ENCODE measurements around the gene RAD18.

The RAD18 gene

DNA sequence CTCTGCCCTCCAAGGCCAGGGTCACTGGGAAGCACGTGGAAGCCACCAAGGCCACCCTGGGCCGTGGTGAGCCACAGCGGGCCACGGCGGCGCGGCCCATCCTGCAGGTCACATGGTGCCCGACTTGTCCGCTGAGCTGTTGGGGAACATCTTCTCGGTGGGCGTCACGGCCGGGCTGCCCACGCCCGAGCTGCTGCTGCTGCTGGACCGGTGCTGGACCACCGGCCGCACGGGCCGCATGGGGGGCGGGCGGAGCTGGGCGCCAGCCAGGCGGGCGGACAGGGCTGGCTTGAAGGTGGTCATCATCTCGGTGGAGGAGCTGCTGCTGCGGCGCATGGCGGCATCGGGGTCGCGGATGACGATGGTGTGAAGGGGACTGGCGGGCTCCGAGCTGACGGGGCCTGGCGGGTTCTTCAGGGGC lies 22.1 kb upstream of the RAD18 start:
- DNase-seq, result no peak

GRCh38 chr3:8984526-8984925 lies 21.3 kb upstream of the RAD18 start:
- no peak for DNase-seq

DNA sequence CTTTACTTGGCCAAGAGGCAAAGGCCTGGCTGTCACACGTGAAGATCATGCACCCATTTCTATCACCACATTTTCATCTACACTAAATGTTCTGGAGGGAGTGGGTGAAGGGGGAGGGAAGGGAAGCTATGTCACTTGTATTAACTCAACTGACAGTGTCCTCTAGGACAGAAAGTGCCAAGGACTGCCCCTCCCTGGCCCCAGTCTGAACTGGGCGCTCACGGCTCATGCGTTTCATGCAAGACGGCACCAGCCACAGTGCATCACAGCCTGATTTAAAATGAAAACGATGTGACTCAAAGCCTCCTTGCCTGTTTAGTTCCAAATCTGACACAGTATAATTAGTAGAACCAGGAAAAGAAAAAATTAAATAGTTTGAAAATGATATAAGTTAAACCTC lies 20.8 kb upstream of the RAD18 start:
- DNase-seq, result no peak

DNA sequence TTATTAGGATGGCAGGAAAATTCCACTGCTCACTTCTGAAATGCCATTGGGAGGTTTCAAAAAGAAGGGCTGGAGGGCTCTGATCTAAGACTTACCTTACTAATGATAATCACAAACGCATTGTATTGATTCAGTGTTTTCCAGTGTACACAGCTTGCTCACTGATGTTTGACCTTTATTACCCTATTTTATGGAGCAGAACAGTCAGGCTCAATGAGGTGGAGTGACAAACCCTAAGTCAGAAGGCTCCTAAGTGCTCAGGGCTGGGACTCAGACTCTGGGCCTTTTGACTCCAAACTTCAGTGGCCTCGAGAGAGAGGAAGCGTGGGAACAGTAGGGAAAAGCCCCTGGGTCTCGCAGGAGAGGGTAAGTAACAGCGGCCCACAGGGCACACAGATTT lies 20.3 kb upstream of the RAD18 start:
- DNase-seq, result no peak

GRCh38 chr3:8983026-8983425 lies 19.8 kb upstream of the RAD18 start:
- no peak for DNase-seq

- no peak for DNase-seq
Observed at GRCh38 chr3:8982509-8982908, 19.2 kb upstream of the RAD18 start.

- DNase-seq, result no peak
Observed at GRCh38 chr3:8981700-8982099, 18.4 kb upstream of the RAD18 start.

DNA sequence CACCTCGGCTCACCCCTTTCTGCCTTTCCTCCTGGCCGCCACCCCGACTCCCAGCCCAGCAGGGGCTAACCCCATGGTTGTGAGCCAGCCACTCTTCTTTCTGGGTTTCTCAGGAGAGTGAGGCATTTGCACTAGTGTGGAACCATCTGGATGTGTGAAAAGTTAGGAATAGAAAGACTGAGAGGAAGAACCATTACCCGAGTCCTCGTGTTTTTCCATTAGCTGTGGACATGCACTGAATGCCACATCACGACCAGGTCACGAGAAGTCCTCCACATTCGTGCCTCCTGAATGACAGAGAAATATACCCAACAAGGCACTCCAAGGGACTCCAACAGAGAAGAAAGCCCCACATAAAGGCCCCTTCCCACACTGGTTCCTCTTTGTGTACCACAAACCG lies 18.0 kb upstream of the RAD18 start:
- no peak for DNase-seq

- no peak for DNase-seq
Observed at GRCh38 chr3:8980756-8981257, 17.5 kb upstream of the RAD18 start.

- DNase-seq, result no peak
Observed at GRCh38 chr3:8979262-8979661, 16.0 kb upstream of the RAD18 start.

DNA sequence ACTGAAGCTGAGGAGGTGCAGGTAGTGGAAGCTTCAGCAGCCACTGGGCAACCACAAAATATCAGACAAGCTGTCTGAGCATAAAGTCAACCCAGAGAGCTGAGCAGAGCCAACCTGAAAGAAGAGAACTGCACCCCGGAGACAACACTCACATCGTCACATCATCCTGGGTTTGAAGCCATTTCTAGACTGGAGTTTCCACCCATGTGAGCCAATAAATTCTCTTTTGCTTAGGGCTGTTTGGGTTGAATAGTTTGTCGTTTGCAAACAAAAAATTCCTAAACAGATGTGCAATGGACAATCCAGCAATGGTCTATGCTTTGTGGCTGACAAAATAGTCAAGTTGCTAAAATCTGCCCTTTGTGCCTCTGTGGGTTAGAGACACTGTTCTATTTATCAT lies 15.3 kb upstream of the RAD18 start:
- DNase-seq, result no peak

DNA sequence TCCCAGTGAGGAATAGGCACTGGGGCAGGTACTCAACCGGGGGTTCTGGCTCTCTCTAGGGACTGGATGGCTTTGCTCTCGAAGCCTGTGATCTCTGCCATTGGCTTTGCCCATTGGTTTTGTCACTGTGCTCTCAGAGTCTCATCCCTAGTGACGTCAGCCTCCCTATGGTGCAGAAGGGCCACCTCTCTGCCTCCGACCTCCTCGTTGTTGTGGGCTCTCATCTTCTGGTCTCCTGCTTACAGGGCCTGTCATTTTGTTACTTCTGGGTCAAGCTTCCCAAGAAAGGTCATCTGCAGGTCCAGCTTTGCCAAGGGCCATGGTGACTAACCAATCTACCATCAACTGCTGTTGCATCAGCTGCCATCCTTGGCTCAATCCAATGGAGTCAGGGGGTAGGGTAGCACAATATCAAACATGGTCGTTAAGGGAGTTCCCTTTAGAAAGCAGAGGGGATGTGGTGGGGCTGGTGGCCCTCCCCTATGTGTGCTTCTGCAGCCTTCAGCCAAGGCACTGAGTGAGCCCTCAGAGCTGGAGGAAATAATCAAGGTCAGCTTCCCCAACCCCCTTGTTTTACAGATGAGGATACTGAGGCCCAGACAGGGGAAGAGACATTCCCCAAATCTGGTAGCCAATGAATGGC lies 13.4 kb upstream of the RAD18 start:
- no peak for DNase-seq

DNA sequence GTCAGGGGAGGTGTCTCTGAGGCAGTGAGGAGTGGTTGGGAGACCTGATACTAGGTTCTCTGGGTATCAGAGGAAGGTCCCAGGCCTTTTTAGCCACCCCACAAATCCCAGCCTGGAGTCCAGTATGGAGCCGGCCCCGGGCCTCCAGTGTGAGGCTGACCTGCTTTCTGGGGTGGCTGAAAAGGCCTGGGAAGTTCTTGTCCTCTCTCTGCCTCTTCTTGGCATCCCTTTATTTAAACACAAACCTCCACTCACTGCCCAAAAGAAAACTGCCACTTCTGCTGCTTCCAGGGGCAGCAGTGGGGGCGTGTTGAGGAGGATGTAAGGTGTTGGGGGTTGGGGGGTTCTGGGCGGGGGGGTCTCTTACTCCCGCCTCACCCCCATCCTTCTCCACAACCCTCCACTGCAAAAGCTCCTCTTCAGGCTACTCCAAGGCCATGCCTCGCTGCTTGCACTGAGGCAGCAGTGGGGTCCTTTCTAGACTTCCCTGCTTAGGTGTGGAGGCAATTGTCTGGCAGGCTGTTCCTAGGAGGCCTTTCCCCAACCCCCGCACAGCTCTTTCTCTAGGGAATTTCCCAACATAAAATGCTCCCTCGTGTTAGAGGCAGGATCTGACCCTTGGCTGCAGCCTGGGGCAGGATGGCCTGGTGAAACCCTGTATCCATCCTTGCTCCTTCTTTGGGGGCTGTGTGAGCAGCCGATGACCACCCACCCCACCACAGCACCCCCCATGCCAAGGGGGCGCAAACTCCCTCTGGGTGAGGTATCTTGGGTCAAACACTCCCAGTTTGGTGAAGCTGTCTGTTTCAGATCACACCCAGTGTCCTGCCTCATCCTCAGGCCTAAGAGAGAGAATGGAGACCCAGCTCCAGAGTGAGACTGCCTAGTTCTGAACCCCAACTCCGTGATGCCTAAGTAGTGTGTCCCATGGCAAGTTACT lies 12.1 kb upstream of the RAD18 start:
- no peak for DNase-seq

- no peak for DNase-seq
Observed at GRCh38 chr3:8974458-8974857, 11.2 kb upstream of the RAD18 start.

DNA sequence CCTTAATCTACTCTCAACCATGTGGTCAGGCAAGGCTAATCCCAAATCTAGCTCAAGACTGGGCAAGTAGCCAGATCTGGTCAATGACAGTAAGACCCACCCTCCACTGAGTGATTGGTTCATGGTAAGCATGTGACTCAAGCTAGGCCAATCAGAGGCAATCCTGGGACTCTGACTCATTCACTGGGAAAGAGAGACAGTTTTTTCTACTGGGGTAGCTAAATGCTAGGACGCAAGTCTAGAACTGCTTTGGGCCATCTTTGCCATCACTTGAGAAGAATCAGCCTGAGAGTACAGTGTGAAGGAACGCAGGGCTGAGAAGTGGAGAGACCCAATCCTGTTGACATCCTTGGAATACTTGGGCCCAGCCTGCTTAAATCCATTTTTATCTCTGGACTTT lies 9.4 kb upstream of the RAD18 start:
- DNase-seq, result no peak

DNA sequence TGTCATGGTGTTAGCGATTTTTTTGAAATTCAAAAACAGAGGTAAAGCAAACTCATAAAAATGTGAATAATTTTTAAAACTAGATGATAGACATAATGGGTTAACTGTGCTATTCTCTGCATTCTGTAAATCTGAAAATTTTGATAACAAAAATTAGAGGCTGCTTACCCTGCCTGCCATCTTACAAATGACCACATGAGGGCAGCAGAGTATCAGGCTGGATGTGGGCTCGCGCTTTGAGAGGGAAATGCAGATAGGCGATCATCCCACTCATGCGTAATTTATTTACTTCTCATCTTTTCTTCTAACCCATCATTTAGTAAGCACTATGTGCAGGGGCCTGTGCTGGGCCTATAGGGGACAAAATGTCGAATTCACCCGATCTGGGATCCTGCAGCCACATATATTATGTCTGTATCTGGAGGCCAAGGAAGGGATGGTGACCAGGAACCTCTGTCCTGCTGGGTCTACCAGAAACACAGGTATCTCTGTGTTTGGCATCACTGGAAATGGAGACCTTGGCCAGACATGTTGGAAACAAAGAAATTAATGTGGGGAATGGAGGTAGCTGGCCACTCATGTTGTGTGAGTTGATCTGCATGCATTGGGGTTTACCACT lies 7.8 kb upstream of the RAD18 start:
- DNase-seq, result peak; percentile 88

DNA sequence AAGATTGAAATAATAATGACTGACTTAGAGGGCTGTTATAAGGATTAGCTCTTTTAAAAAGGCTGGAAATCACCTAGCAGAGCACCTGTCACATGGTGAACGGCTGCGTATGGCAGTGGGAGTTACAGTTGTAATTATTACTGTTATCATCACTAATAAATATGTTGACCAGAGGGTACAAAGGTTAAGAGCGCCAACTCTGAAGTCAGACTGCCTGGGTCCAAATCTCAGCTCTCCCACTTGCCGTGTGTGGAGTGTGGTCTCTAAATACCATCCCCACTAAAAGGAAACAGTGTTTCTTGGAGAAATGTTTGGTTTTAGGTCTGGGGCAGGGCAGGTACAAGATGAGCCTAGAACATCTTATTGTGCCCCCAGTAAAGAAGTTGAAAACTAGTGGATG lies 6.0 kb upstream of the RAD18 start:
- no peak for DNase-seq

GRCh38 chr3:8968375-8968882 lies 5.2 kb upstream of the RAD18 start:
- DNase-seq, result no peak

GRCh38 chr3:8967553-8967952 lies 4.3 kb upstream of the RAD18 start:
- DNase-seq, result no peak

- no peak for DNase-seq
Observed at GRCh38 chr3:8966820-8967348, 3.6 kb upstream of the RAD18 start.

DNA sequence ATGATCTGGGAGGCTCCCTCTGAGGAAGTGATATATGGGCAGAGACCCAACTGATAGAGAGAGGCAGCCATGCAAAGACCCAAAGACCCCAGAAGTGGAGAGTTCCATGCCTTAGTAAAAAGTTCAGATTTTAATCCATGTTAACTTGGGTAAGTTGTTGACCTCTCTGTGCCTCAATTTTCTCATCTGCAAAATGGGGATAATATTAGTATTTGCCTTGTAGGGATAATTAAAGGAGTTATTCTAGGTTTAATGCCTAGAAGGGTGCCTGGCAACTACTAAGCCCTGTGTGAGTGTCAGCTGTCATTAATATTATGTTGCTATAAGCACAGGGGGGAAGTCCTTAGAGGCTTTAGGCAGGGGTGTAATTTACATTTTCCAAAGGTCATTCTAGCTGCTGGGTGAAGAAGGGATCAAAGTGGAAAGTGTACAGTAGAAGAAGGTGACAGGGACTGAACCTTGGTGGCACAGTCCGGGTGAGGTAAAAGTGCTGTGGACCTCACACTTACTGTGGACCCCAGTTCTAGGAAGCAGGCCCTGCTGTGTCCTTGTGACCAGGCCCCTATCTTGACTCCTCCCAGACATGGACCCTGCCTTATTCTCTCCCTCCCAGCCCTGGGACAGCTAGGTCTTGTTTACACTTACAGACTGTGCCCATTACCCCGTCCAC lies 3.0 kb upstream of the RAD18 start:
- DNase-seq, result no peak
